GM18520 (cell line): ENCODE results near the gene UVRAG.

Source experiments
- ATAC-seq: cut with Tn5 transposase; IDR thresholded peaks from one replicate; pipeline ENCODE4 v1.9.1; 2021; ENCODE audit not compliant: unreplicated experiment

The UVRAG gene

GRCh38 chr11:75802913-75803820, 11.8 kb upstream of the UVRAG start:
- ATAC-seq, result peak; percentile 50

- ATAC-seq, result no peak
Observed at GRCh38 chr11:75809111-75809510, 5.9 kb upstream of the UVRAG start.

GRCh38 chr11:75809991-75810390, 5.0 kb upstream of the UVRAG start:
- no peak for ATAC-seq

GRCh38 chr11:75810637-75811390, 4.2 kb upstream of the UVRAG start:
- peak; percentile 19 for ATAC-seq

- ATAC-seq, result no peak
Observed at GRCh38 chr11:75811485-75811884, 3.5 kb upstream of the UVRAG start.

GRCh38 chr11:75812542-75813040, 2.4 kb upstream of the UVRAG start:
- no peak for ATAC-seq

- ATAC-seq, result no peak
Observed at GRCh38 chr11:75813124-75813523, 1.9 kb upstream of the UVRAG start.

GRCh38 chr11:75813622-75814039, 1.4 kb upstream of the UVRAG start:
- no peak for ATAC-seq

- ATAC-seq, result peak; percentile 5
Observed at GRCh38 chr11:75814363-75814676, 690 bp upstream of the UVRAG start.

- ATAC-seq, result peak; percentile 4
Observed at GRCh38 chr11:75815345-75816168, 547 bp downstream of the UVRAG start.

GRCh38 chr11:75816561-75817239, 1.7 kb downstream of the UVRAG start:
- no peak for ATAC-seq

- ATAC-seq, result no peak
Observed at GRCh38 chr11:75820645-75821044, 5.6 kb downstream of the UVRAG start.

- no peak for ATAC-seq
Observed at GRCh38 chr11:75821202-75821601, 6.2 kb downstream of the UVRAG start.

GRCh38 chr11:75822541-75822940, 7.5 kb downstream of the UVRAG start:
- ATAC-seq, result no peak

GRCh38 chr11:75823415-75823814, 8.4 kb downstream of the UVRAG start:
- ATAC-seq, result no peak

GRCh38 chr11:75823946-75824345, 8.9 kb downstream of the UVRAG start:
- no peak for ATAC-seq

GRCh38 chr11:75826461-75827230, 11.6 kb downstream of the UVRAG start:
- no peak for ATAC-seq

- no peak for ATAC-seq
Observed at GRCh38 chr11:75827562-75827961, 12.6 kb downstream of the UVRAG start.

GRCh38 chr11:75831915-75832502, 17.0 kb downstream of the UVRAG start:
- ATAC-seq, result no peak
